G401 (cell line): Measurements from ENCODE around the gene GRM7. TPM values are rescaled to one million over a fixed set of nuclear protein-coding genes. Genes with fewer than 3 reads are reported as not detected.

Experiments used
- DNase-seq: peaks from one replicate; pipeline ENCODE4 v3.0.0-alpha.2; 2015; ENCODE audit warnings: low spot score
- in situ Hi-C: cut with HindIII; loops from 2 replicates; pipeline ENCODE4 v1.10.0; 2016; ENCODE audit warnings: low sequenced_read_pairs, mixed read lengths
- total RNA-seq: library from RNA; depleted of rRNA; stranded (reverse); fragments of >200 nt; shearing (Covaris generic); gene quantifications from 2 replicates; pipeline ENCODE4 v1.2.3, GENCODE V29; 2014

GRM7 gene
- total RNA-seq, 1 experiment from 2014 or later: not detected

- in situ Hi-C loops: no loop called here
- no peak for DNase-seq
Observed at GRCh38 chr3:7095116-7095515, 234.2 kb downstream of the GRM7 start.

GRCh38 chr3:7100136-7100535, 239.2 kb downstream of the GRM7 start:
- in situ Hi-C loops: no loop called here
- no peak for DNase-seq

- in situ Hi-C loops: no loop called here
- no peak for DNase-seq
Observed at GRCh38 chr3:7106635-7107034, 245.7 kb downstream of the GRM7 start.

GRCh38 chr3:7112523-7113056, 251.7 kb downstream of the GRM7 start:
- no peak for DNase-seq
- in situ Hi-C loops: no loop called here

GRCh38 chr3:7144697-7145308, 283.9 kb downstream of the GRM7 start:
- in situ Hi-C loops: no loop called here
- DNase-seq: no peak

GRCh38 chr3:7146529-7146928, 285.6 kb downstream of the GRM7 start:
- in situ Hi-C loops: no loop called here
- no peak for DNase-seq

- in situ Hi-C loops: no loop called here
- DNase-seq: no peak
Observed at GRCh38 chr3:7158516-7158915, 297.6 kb downstream of the GRM7 start.

GRCh38 chr3:7160689-7161088, 299.8 kb downstream of the GRM7 start:
- in situ Hi-C loops: no loop called here
- no peak for DNase-seq

GRCh38 chr3:7166460-7166859, 305.5 kb downstream of the GRM7 start:
- DNase-seq: no peak
- in situ Hi-C loops: no loop called here

GRCh38 chr3:7171493-7171892, 310.6 kb downstream of the GRM7 start:
- DNase-seq: no peak
- in situ Hi-C loops: no loop called here

- no peak for DNase-seq
- in situ Hi-C loops: no loop called here
Observed at GRCh38 chr3:7172996-7173395, 312.1 kb downstream of the GRM7 start.

GRCh38 chr3:7188551-7188950, 327.6 kb downstream of the GRM7 start:
- in situ Hi-C loops: no loop called here
- no peak for DNase-seq

GRCh38 chr3:7190095-7190494, 329.2 kb downstream of the GRM7 start:
- DNase-seq: no peak
- in situ Hi-C loops: no loop called here

GRCh38 chr3:7193269-7193668, 332.4 kb downstream of the GRM7 start:
- no peak for DNase-seq
- in situ Hi-C loops: no loop called here

GRCh38 chr3:7194071-7194835, 333.3 kb downstream of the GRM7 start:
- DNase-seq: no peak
- in situ Hi-C loops: no loop called here

GRCh38 chr3:7195934-7196333, 335.0 kb downstream of the GRM7 start:
- DNase-seq: no peak
- in situ Hi-C loops: no loop called here

- DNase-seq: no peak
Observed at GRCh38 chr3:7201784-7202183, 340.9 kb downstream of the GRM7 start.

GRCh38 chr3:7203969-7204847, 343.3 kb downstream of the GRM7 start:
- in situ Hi-C loops: no loop called here
- no peak for DNase-seq

More at GRCh38 chr3:7201784-7202183, 340.9 kb downstream of the GRM7 start:
- in situ Hi-C loops: no loop called here

GRCh38 chr3:7204848-7205156, 343.9 kb downstream of the GRM7 start:
- no peak for DNase-seq
- in situ Hi-C loops: no loop called here

- DNase-seq: no peak
- in situ Hi-C loops: no loop called here
Observed at GRCh38 chr3:7205535-7205934, 344.6 kb downstream of the GRM7 start.
